Activated CD4-positive, alpha-beta T cell treated with anti-CD3 and anti-CD28 coated beads, Interleukin-2, amount 10 ng/mL, durations not matched to agents 7 days and 5 days (primary cell): ENCODE measurements around the gene WSCD1. TPM values are rescaled to one million over a fixed set of nuclear protein-coding genes. Genes with fewer than 3 reads are reported as not detected.

ENCODE experiments used
- CTCF ChIA-PET: fragments of 350-600 bp; sonication (Branson Sonifier 250); formaldehyde crosslinking; loops from one replicate; lab custom pipeline; 2021; ENCODE audit warnings: antibody characterized with exemption; lab: Charles Lee
- POLR2A ChIA-PET: fragments of 350-600 bp; sonication (Branson Sonifier 250); formaldehyde crosslinking; loops from one replicate; lab custom pipeline; 2021; ENCODE audit warnings: antibody characterized with exemption; lab: Charles Lee
- DNase-seq: peaks from one replicate; pipeline ENCODE4 v3.0.0-alpha.2; 2020
- H3K27ac Mint-ChIP-seq: one replicate; pipeline ENCODE4 v1.8.0; 2021; ENCODE audit warnings: mild to moderate bottlenecking, moderate library complexity, mixed read lengths
- H3K27me3 Mint-ChIP-seq: one replicate; pipeline ENCODE4 v1.8.0; 2021; ENCODE audit warnings: mixed read lengths
- H3K36me3 Mint-ChIP-seq: one replicate; pipeline ENCODE4 v1.8.0; 2021; ENCODE audit warnings: low read depth, mixed read lengths
- H3K4me1 Mint-ChIP-seq: one replicate; pipeline ENCODE4 v1.8.0; 2021; ENCODE audit warnings: mixed read lengths
- H3K4me3 Mint-ChIP-seq: one replicate; pipeline ENCODE4 v1.8.0; 2021; ENCODE audit warnings: mild to moderate bottlenecking, moderate library complexity, mixed read lengths
- H3K9me3 Mint-ChIP-seq: one replicate; pipeline ENCODE4 v1.8.0; 2021; ENCODE audit warnings: mixed read lengths
- total RNA-seq, 2 experiments: library from RNA; stranded (reverse); gene quantifications; one replicate each; pipeline ENCODE4 v1.2.3, GENCODE V29; 2021

WSCD1 gene
- total RNA-seq, 2 experiments from 2014 or later, result not detected

GRCh38 chr17:6094453-6094852, 24.3 kb downstream of the WSCD1 start:
- no peaks in the 10 kb centered on the region for H3K27me3 Mint-ChIP-seq
- POLR2A ChIA-PET, result no interaction called here
- H3K27ac Mint-ChIP-seq, result no peak overlapping the region
- H3K9me3 Mint-ChIP-seq, result no peaks in the 10 kb centered on the region
- H3K4me3 Mint-ChIP-seq, result no peak overlapping the region
- CTCF ChIA-PET, result no interaction called here
- no peaks in the 10 kb centered on the region for H3K4me1 Mint-ChIP-seq
- H3K36me3 Mint-ChIP-seq, result no peaks in the 10 kb centered on the region
- no peak for DNase-seq

GRCh38 chr17:6094926-6095325, 24.7 kb downstream of the WSCD1 start:
- POLR2A ChIA-PET, result no interaction called here
- H3K9me3 Mint-ChIP-seq, result no peaks in the 10 kb centered on the region
- no peak overlapping the region for H3K4me3 Mint-ChIP-seq
- H3K36me3 Mint-ChIP-seq, result no peaks in the 10 kb centered on the region
- CTCF ChIA-PET, result no interaction called here
- no peak overlapping the region for H3K27ac Mint-ChIP-seq
- no peaks in the 10 kb centered on the region for H3K4me1 Mint-ChIP-seq
- no peak for DNase-seq
- H3K27me3 Mint-ChIP-seq, result no peaks in the 10 kb centered on the region

GRCh38 chr17:6095501-6095900, 25.3 kb downstream of the WSCD1 start:
- ChIA-PET CTCF (no interaction called here), POLR2A (no interaction called here)
- no peaks in the 10 kb centered on the region for H3K27me3 Mint-ChIP-seq
- H3K36me3 Mint-ChIP-seq, result no peaks in the 10 kb centered on the region
- no peaks in the 10 kb centered on the region for H3K9me3 Mint-ChIP-seq
- no peaks in the 10 kb centered on the region for H3K4me1 Mint-ChIP-seq
- no peak overlapping the region for H3K4me3 Mint-ChIP-seq
- H3K27ac Mint-ChIP-seq, result no peak overlapping the region
- DNase-seq, result no peak

- no peak overlapping the region for H3K4me3 Mint-ChIP-seq
- ChIA-PET POLR2A (no interaction called here), CTCF (no interaction called here)
- no peak for DNase-seq
- H3K27ac Mint-ChIP-seq, result no peak overlapping the region
- H3K9me3 Mint-ChIP-seq, result no peaks in the 10 kb centered on the region
- no peaks in the 10 kb centered on the region for H3K27me3 Mint-ChIP-seq
- no peaks in the 10 kb centered on the region for H3K36me3 Mint-ChIP-seq
- H3K4me1 Mint-ChIP-seq, result no peaks in the 10 kb centered on the region
Observed at GRCh38 chr17:6096201-6097004, 26.2 kb downstream of the WSCD1 start.

GRCh38 chr17:6097005-6097279, 26.8 kb downstream of the WSCD1 start:
- no peaks in the 10 kb centered on the region for H3K9me3 Mint-ChIP-seq
- H3K27ac Mint-ChIP-seq, result no peak overlapping the region
- no peaks in the 10 kb centered on the region for H3K36me3 Mint-ChIP-seq
- H3K27me3 Mint-ChIP-seq, result no peaks in the 10 kb centered on the region
- no peak for DNase-seq
- H3K4me1 Mint-ChIP-seq, result no peaks in the 10 kb centered on the region
- CTCF ChIA-PET, result no interaction called here
- POLR2A ChIA-PET, result no interaction called here
- H3K4me3 Mint-ChIP-seq, result no peak overlapping the region

GRCh38 chr17:6098050-6098822, 28.1 kb downstream of the WSCD1 start:
- Mint-ChIP-seq H3K4me1 (no peaks in the 10 kb centered on the region), H3K36me3 (no peaks in the 10 kb centered on the region), H3K27me3 (no peaks in the 10 kb centered on the region), H3K27ac (no peak overlapping the region), H3K9me3 (no peaks in the 10 kb centered on the region), H3K4me3 (no peak overlapping the region)
- ChIA-PET CTCF (interaction anchor here (1.0 kb wide), 1 partner anchor 17 kb away, joined by 4 read pairs; no protein-coding TSS in a partner anchor), POLR2A (interaction anchor here (0.6 kb wide), 1 partner anchor 218 kb away, joined by 8 read pairs; no protein-coding TSS in a partner anchor)
- no peak for DNase-seq

- CTCF ChIA-PET, result no interaction called here
- Mint-ChIP-seq H3K27me3 (no peaks in the 10 kb centered on the region), H3K4me1 (no peaks in the 10 kb centered on the region), H3K4me3 (no peak overlapping the region), H3K36me3 (no peaks in the 10 kb centered on the region), H3K9me3 (no peaks in the 10 kb centered on the region), H3K27ac (no peak overlapping the region)
- no peak for DNase-seq
- POLR2A ChIA-PET, result interaction anchor here (0.6 kb wide), 1 partner anchor 217 kb away, joined by 8 read pairs; no protein-coding TSS in a partner anchor
Observed at GRCh38 chr17:6098823-6099180, 28.6 kb downstream of the WSCD1 start.

- ChIA-PET POLR2A (no interaction called here), CTCF (no interaction called here)
- Mint-ChIP-seq H3K36me3 (no peaks in the 10 kb centered on the region), H3K27me3 (no peaks in the 10 kb centered on the region), H3K4me1 (no peaks in the 10 kb centered on the region), H3K4me3 (no peak overlapping the region), H3K9me3 (no peaks in the 10 kb centered on the region), H3K27ac (no peak overlapping the region)
- DNase-seq, result no peak
Observed at GRCh38 chr17:6099492-6099891, 29.3 kb downstream of the WSCD1 start.

GRCh38 chr17:6100146-6100545, 30.0 kb downstream of the WSCD1 start:
- ChIA-PET POLR2A (no interaction called here), CTCF (no interaction called here)
- Mint-ChIP-seq H3K4me1 (no peaks in the 10 kb centered on the region), H3K36me3 (no peaks in the 10 kb centered on the region), H3K4me3 (no peak overlapping the region), H3K9me3 (no peaks in the 10 kb centered on the region), H3K27me3 (no peaks in the 10 kb centered on the region), H3K27ac (no peak overlapping the region)
- DNase-seq, result no peak

GRCh38 chr17:6100891-6101500, 30.8 kb downstream of the WSCD1 start:
- ChIA-PET CTCF (no interaction called here), POLR2A (no interaction called here)
- Mint-ChIP-seq H3K9me3 (no peaks in the 10 kb centered on the region), H3K4me1 (no peaks in the 10 kb centered on the region), H3K36me3 (no peaks in the 10 kb centered on the region), H3K27ac (no peak overlapping the region), H3K27me3 (no peaks in the 10 kb centered on the region), H3K4me3 (no peak overlapping the region)
- DNase-seq, result no peak

- no peaks in the 10 kb centered on the region for H3K4me1 Mint-ChIP-seq
- POLR2A ChIA-PET, result no interaction called here
- H3K4me3 Mint-ChIP-seq, result no peak overlapping the region
- H3K27ac Mint-ChIP-seq, result no peak overlapping the region
- CTCF ChIA-PET, result interaction anchor here (1.0 kb wide), 1 partner anchor 10 kb away, joined by 3 read pairs; no protein-coding TSS in a partner anchor
- H3K27me3 Mint-ChIP-seq, result no peaks in the 10 kb centered on the region
- H3K36me3 Mint-ChIP-seq, result no peaks in the 10 kb centered on the region
- H3K9me3 Mint-ChIP-seq, result no peaks in the 10 kb centered on the region
- DNase-seq, result no peak
Observed at GRCh38 chr17:6101706-6102105, 31.5 kb downstream of the WSCD1 start.

- no peak overlapping the region for H3K27ac Mint-ChIP-seq
- DNase-seq, result no peak
- no peak overlapping the region for H3K4me3 Mint-ChIP-seq
- no peaks in the 10 kb centered on the region for H3K4me1 Mint-ChIP-seq
- H3K36me3 Mint-ChIP-seq, result no peaks in the 10 kb centered on the region
- no peaks in the 10 kb centered on the region for H3K9me3 Mint-ChIP-seq
- no peaks in the 10 kb centered on the region for H3K27me3 Mint-ChIP-seq
- POLR2A ChIA-PET, result no interaction called here
- CTCF ChIA-PET, result no interaction called here
Observed at GRCh38 chr17:6102615-6103014, 32.4 kb downstream of the WSCD1 start.

GRCh38 chr17:6104956-6105648, 34.9 kb downstream of the WSCD1 start:
- H3K36me3 Mint-ChIP-seq, result no peaks in the 10 kb centered on the region
- no peak for DNase-seq
- no peak overlapping the region for H3K27ac Mint-ChIP-seq
- POLR2A ChIA-PET, result no interaction called here
- H3K9me3 Mint-ChIP-seq, result no peaks in the 10 kb centered on the region
- no peaks in the 10 kb centered on the region for H3K4me1 Mint-ChIP-seq
- no peaks in the 10 kb centered on the region for H3K27me3 Mint-ChIP-seq
- CTCF ChIA-PET, result no interaction called here
- no peak overlapping the region for H3K4me3 Mint-ChIP-seq
